Naive thymus-derived CD4-positive, alpha-beta T cell (primary cell): ENCODE measurements around the gene GNPTAB. TPM values are rescaled to one million over a fixed set of nuclear protein-coding genes. Genes with fewer than 3 reads are reported as not detected.

Source experiments
- ATAC-seq: fragments of 150-1000 bp; cut with Tn5 transposase; 2 replicates; pipeline ENCODE4 v1.10.0; 2021; ENCODE audit warnings: mild to moderate bottlenecking, moderate library complexity
- CTCF ChIA-PET: fragments of 350-600 bp; sonication (Branson Sonifier 250); formaldehyde crosslinking; loops from one replicate; lab custom pipeline; 2021; ENCODE audit warnings: antibody characterized with exemption; lab: Charles Lee
- POLR2A ChIA-PET: fragments of 350-600 bp; sonication (Branson Sonifier 250); formaldehyde crosslinking; loops from one replicate; lab custom pipeline; 2021; ENCODE audit warnings: antibody characterized with exemption, inconsistent platforms; lab: Charles Lee
- DNase-seq, 9 donors: peaks; one replicate each; pipeline versions ENCODE4 v3.0.0 to v3.0.0-alpha.2; 2020 to 2022; ENCODE audit warnings: mixed read lengths in 1 of 9
- H3K27ac ChIP-seq: one replicate; pipeline ENCODE4 v1.7.0; 2013; ENCODE audit warnings: mild to moderate bottlenecking, low read depth, low read length, moderate library complexity
- H3K27me3 ChIP-seq, 2 donors: one replicate each; pipeline ENCODE4 v1.7.0; 2013; ENCODE audit warnings: low read length in 2 of 2, mild to moderate bottlenecking in 2 of 2, moderate library complexity in 2 of 2; ENCODE audit not compliant: control insufficient read depth in 2 of 2, insufficient read depth in 2 of 2
- H3K36me3 ChIP-seq, 3 experiments: 1 replicate in 2 of 3; 2 replicates in 1 of 3; pipeline ENCODE4 v1.7.0; 2013; ENCODE audit warnings: low read length in 3 of 3, mild to moderate bottlenecking in 3 of 3, moderate library complexity in 1 of 3; ENCODE audit not compliant: insufficient read depth in 3 of 3, control insufficient read depth in 2 of 3
- H3K4me1 ChIP-seq, 2 donors: one replicate each; pipeline ENCODE4 v1.7.0; 2013; ENCODE audit warnings: low read length in 2 of 2, mild to moderate bottlenecking in 2 of 2, moderate library complexity in 1 of 2; ENCODE audit not compliant: control insufficient read depth in 2 of 2, insufficient read depth in 2 of 2
- H3K4me3 ChIP-seq: 2 replicates; pipeline ENCODE4 v1.7.0; 2013; ENCODE audit warnings: mild to moderate bottlenecking, low read length
- H3K9me3 ChIP-seq, 3 experiments: 1 replicate in 2 of 3; 2 replicates in 1 of 3; pipeline ENCODE4 v1.7.0; 2013; ENCODE audit warnings: low read length in 3 of 3; ENCODE audit not compliant: control insufficient read depth in 2 of 3
- H3K27ac Mint-ChIP-seq, 9 donors: one replicate each; pipeline ENCODE4 v1.8.0; 2020 to 2022; ENCODE audit warnings: mixed read lengths in 9 of 9, mild to moderate bottlenecking in 8 of 9, moderate library complexity in 5 of 9, inconsistent platforms in 2 of 9
- H3K27me3 Mint-ChIP-seq, 5 donors: one replicate each; pipeline ENCODE4 v1.8.0; 2021 to 2022; ENCODE audit warnings: mixed read lengths in 5 of 5, mild to moderate bottlenecking in 1 of 5
- H3K36me3 Mint-ChIP-seq, 5 donors: one replicate each; pipeline ENCODE4 v1.8.0; 2020 to 2022; ENCODE audit warnings: mixed read lengths in 5 of 5, mild to moderate bottlenecking in 3 of 5, inconsistent platforms in 1 of 5
- H3K4me1 Mint-ChIP-seq, 7 donors: one replicate each; pipeline ENCODE4 v1.8.0; 2020 to 2022; ENCODE audit warnings: mixed read lengths in 7 of 7, mild to moderate bottlenecking in 3 of 7, inconsistent platforms in 1 of 7
- H3K4me3 Mint-ChIP-seq, 10 donors: one replicate each; pipeline ENCODE4 v1.8.0; 2020 to 2022; ENCODE audit warnings: mild to moderate bottlenecking in 10 of 10, mixed read lengths in 10 of 10, moderate library complexity in 6 of 10, inconsistent platforms in 2 of 10
- H3K9me3 Mint-ChIP-seq, 11 donors: one replicate each; pipeline ENCODE4 v1.8.0; 2020 to 2022; ENCODE audit warnings: mixed read lengths in 11 of 11, mild to moderate bottlenecking in 4 of 11, inconsistent platforms in 1 of 11, moderate library complexity in 1 of 11
- intact Hi-C, 2 donors: fragments of 100-400 bp; cut with micrococcal nuclease; formaldehyde crosslinking; loops; one replicate each; pipeline ENCODE4 v1.15.1; 2023
- polyA plus RNA-seq, 2 donors: library from polyadenylated mRNA; unstranded; fragments of 300-500 nt; fragmentation: Illumina TruSeq; gene quantifications; one replicate each; pipeline ENCODE4 v1.2.3, GENCODE V29; 2021
- total RNA-seq, 6 experiments: library from RNA in 5 of 6; stranded (reverse) in 5 of 6; gene quantifications; 1 replicate in 5 of 6; 2 replicates in 1 of 6; pipeline ENCODE4 v1.2.3 and lab custom pipeline; 2021 to 2026

Gene GNPTAB
- total and polyA plus RNA-seq, 7 experiments from 2014 or later: 28.2 to 85.1 (median 44.4) TPM

- peak; percentile 14 for ATAC-seq
- Mint-ChIP-seq H3K27me3 (no peaks in the 10 kb centered on the region), H3K27ac (peak overlapping the region in 1 of 9 donors; percentile 45), H3K4me1 (peaks cover 22 to 60% (median 45%) of the 10 kb centered on the region in 7 donors), H3K4me3 (no peak overlapping the region), H3K9me3 (no peaks in the 10 kb centered on the region), H3K36me3 (peaks cover 0 to 22% (median 5%) of the 10 kb centered on the region in 5 donors)
- no peak overlapping the region for H3K27ac ChIP-seq
- H3K27me3 ChIP-seq: no peaks in the 10 kb centered on the region
- ChIA-PET CTCF (interaction anchor here (0.6 kb wide), 1 partner anchor 834 kb away, joined by 4 read pairs; no protein-coding TSS in a partner anchor), POLR2A (no interaction called here)
- no peaks in the 10 kb centered on the region for H3K4me1 ChIP-seq
- DNase-seq: no peak
- intact Hi-C loops: no loop called here
- no peaks in the 10 kb centered on the region for H3K36me3 ChIP-seq
- H3K9me3 ChIP-seq: no peaks in the 10 kb centered on the region
- H3K4me3 ChIP-seq: no peak overlapping the region
These were observed 26.4 kb downstream of the GNPTAB start for GRCh38 chr12:101804409-101804808.

DNA sequence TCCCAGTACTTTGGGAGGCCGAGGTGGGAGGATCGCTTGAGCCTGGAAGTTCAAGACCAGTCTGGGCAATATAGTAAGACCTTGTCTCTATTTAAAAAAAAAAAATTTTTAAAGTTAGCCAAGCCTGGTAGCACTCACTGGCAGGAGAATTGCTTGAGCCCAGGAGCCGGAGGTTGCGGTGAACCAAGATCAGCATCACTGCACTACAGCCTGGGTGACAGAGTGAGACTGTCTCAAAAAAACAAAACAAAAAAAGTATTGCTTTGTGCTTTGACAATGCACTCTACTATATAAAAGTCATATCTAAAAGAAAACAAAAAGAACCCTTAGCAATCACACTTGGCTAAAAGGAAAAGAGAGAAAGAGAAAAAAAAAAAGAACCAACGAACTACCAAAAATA is 26.8 kb downstream of the GNPTAB start:
- intact Hi-C loops: no loop called here

DNA sequence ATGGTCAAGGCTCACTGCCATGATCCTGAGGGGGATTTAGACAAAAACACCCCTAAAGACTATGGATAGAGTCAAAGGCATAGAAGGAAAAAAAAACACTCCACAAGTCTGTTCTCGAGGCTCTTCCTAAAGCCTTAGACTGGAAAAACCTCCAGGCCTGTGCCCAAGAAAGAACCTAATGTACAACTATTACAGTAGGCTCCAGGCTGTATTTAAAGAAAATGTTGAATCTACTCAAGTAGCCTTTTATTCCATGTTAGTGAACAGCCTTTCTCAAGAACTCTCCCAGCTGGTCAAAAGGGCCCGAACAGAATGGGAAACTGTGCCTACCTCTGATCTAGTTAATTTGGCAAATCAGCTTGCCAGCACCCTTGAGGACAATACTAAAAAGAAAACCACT is 28.3 kb downstream of the GNPTAB start:
- Mint-ChIP-seq H3K27me3 (no peaks in the 10 kb centered on the region), H3K9me3 (no peaks in the 10 kb centered on the region), H3K27ac (peak overlapping the region in 1 of 9 donors; percentile 15), H3K36me3 (peaks cover 0 to 24% (median 0%) of the 10 kb centered on the region in 5 donors), H3K4me3 (no peak overlapping the region), H3K4me1 (peaks cover 24 to 61% (median 48%) of the 10 kb centered on the region in 7 donors)
- CTCF ChIA-PET: no interaction called here
- DNase-seq: no peak
- no peaks in the 10 kb centered on the region for H3K9me3 ChIP-seq
- no peaks in the 10 kb centered on the region for H3K4me1 ChIP-seq
- ATAC-seq: no peak
- no peaks in the 10 kb centered on the region for H3K36me3 ChIP-seq
- no peaks in the 10 kb centered on the region for H3K27me3 ChIP-seq
- POLR2A ChIA-PET: interaction anchor here (1.4 kb wide), 1 partner anchor 27 kb away, joined by 3 read pairs; no protein-coding TSS in a partner anchor
- intact Hi-C loops: no loop called here
- no peak overlapping the region for H3K27ac ChIP-seq
- H3K4me3 ChIP-seq: no peak overlapping the region

More for the DNA sequence above, 26.8 kb downstream of the GNPTAB start:
- Histone ChIP-seq H3K4me1 (no peaks in the 10 kb centered on the region), H3K9me3 (no peaks in the 10 kb centered on the region), H3K27ac (no peak overlapping the region), H3K4me3 (no peak overlapping the region), H3K36me3 (no peaks in the 10 kb centered on the region), H3K27me3 (no peaks in the 10 kb centered on the region)
- H3K4me1 Mint-ChIP-seq: peaks cover 21 to 60% (median 47%) of the 10 kb centered on the region in 7 donors
- no peaks in the 10 kb centered on the region for H3K9me3 Mint-ChIP-seq
- no peak overlapping the region for H3K4me3 Mint-ChIP-seq
- H3K36me3 Mint-ChIP-seq: peaks cover 0 to 24% (median 5%) of the 10 kb centered on the region in 5 donors
- no peaks in the 10 kb centered on the region for H3K27me3 Mint-ChIP-seq
- H3K27ac Mint-ChIP-seq: peak overlapping the region in 2 of 9 donors; percentile 4 to 45
- DNase-seq (no peak), ATAC-seq (peak; percentile 31)
- CTCF ChIA-PET: no interaction called here
- POLR2A ChIA-PET: interaction anchor here (1.4 kb wide), 1 partner anchor 26 kb away, joined by 3 read pairs; no protein-coding TSS in a partner anchor

GRCh38 chr12:101799774-101800173 is 31.0 kb downstream of the GNPTAB start:
- Histone ChIP-seq H3K27ac (no peak overlapping the region), H3K4me1 (peaks cover 0 to 3% of the 10 kb centered on the region in 2 donors), H3K27me3 (no peaks in the 10 kb centered on the region), H3K36me3 (no peaks in the 10 kb centered on the region), H3K9me3 (no peaks in the 10 kb centered on the region), H3K4me3 (no peak overlapping the region)
- no peak for DNase-seq
- ChIA-PET POLR2A (no interaction called here), CTCF (no interaction called here)
- Mint-ChIP-seq H3K4me1 (peaks cover 28 to 57% (median 41%) of the 10 kb centered on the region in 7 donors), H3K4me3 (peak overlapping the region in 1 of 10 donors; percentile 39), H3K27me3 (no peaks in the 10 kb centered on the region), H3K27ac (peak overlapping the region in 1 of 9 donors; percentile 68), H3K9me3 (no peaks in the 10 kb centered on the region), H3K36me3 (peaks cover 0 to 27% (median 0%) of the 10 kb centered on the region in 5 donors)
- ATAC-seq: no peak
- intact Hi-C loops: no loop called here

- Mint-ChIP-seq H3K4me3 (peak overlapping the region in 1 of 10 donors; percentile 52), H3K36me3 (peaks cover 0 to 34% (median 10%) of the 10 kb centered on the region in 5 donors), H3K4me1 (peaks cover 17 to 70% (median 34%) of the 10 kb centered on the region in 7 donors), H3K27ac (peak overlapping the region in 1 of 9 donors; percentile 86), H3K9me3 (no peaks in the 10 kb centered on the region), H3K27me3 (no peaks in the 10 kb centered on the region)
- ChIA-PET CTCF (no interaction called here), POLR2A (no interaction called here)
- intact Hi-C loops: no loop called here
- H3K27me3 ChIP-seq: no peaks in the 10 kb centered on the region
- no peak overlapping the region for H3K4me3 ChIP-seq
- H3K9me3 ChIP-seq: no peaks in the 10 kb centered on the region
- no peak for DNase-seq
- no peak for ATAC-seq
- H3K36me3 ChIP-seq: no peaks in the 10 kb centered on the region
- no peak overlapping the region for H3K27ac ChIP-seq
- peaks cover 0 to 3% of the 10 kb centered on the region in 2 donors for H3K4me1 ChIP-seq
These were observed 35.0 kb downstream of the GNPTAB start for GRCh38 chr12:101795786-101796185.

DNA sequence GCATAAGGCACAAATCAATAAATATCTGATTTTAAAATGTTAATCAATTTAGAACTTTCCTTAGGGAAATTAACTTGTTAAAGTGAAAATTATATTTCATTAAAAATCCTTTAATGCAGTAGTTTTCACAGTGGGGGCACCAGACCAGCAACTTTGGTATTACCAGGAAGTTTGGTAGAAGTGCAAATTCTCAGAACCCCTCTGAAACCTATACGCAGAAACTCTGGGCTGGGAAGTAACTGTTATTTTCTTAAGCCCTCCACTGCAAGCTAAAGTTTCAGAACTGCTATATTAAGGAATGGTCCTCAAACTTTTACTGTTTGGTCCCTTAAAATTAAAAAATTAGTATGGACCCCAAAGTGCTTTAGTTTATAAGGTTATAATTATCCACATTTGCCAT is 35.7 kb downstream of the GNPTAB start:
- Mint-ChIP-seq H3K36me3 (peaks cover 0 to 32% (median 12%) of the 10 kb centered on the region in 5 donors), H3K27me3 (no peaks in the 10 kb centered on the region), H3K4me1 (peaks cover 17 to 66% (median 32%) of the 10 kb centered on the region in 7 donors), H3K27ac (no peak overlapping the region), H3K9me3 (peaks cover 0 to 1% (median 0%) of the 10 kb centered on the region in 11 donors), H3K4me3 (no peak overlapping the region)
- no peaks in the 10 kb centered on the region for H3K9me3 ChIP-seq
- intact Hi-C loops: no loop called here
- peaks cover 0 to 3% of the 10 kb centered on the region in 2 donors for H3K4me1 ChIP-seq
- H3K27me3 ChIP-seq: no peaks in the 10 kb centered on the region
- H3K4me3 ChIP-seq: no peak overlapping the region
- no peaks in the 10 kb centered on the region for H3K36me3 ChIP-seq
- DNase-seq (no peak), ATAC-seq (no peak)
- H3K27ac ChIP-seq: no peak overlapping the region
- CTCF ChIA-PET: interaction anchor here (5.8 kb wide), 1 partner anchor 35 kb away, joined by 32 read pairs; the partner anchor contains the start of gene GNPTAB
- POLR2A ChIA-PET: no interaction called here
